22Rv1 (cell line): ENCODE results near the gene MAGI1.

Experiments used
- CTCF ChIP-seq: fragments of 450-650 bp; IDR thresholded peaks from 2 replicates; pipeline ENCODE4 v1.5.1; 2017; ENCODE audit warnings: mild to moderate bottlenecking
- ZFX ChIP-seq: fragments of 450-650 bp; IDR thresholded peaks from 2 replicates; pipeline ENCODE4 v1.6.1; 2017; ENCODE audit warnings: antibody characterized with exemption, borderline replicate concordance

- no peak for TF ChIP-seq CTCF
- TF ChIP-seq ZFX: no peak
Observed at GRCh38 chr3:65526656-65527055, 512.1 kb downstream of the MAGI1 start.
